ENCODE results near the gene ATP2B3.

Gene ATP2B3

GRCh38 chrX:153621949-153622598 is 104.6 kb downstream of the ATP2B3 start:
- no peaks in the 10 kb centered on the region for H3K4me1 ChIP-seq (ENCODE audit: insufficient read depth, insufficient read length)
- no peak overlapping the region for H3K9ac ChIP-seq (ENCODE audit: insufficient read length, low read depth)
- no peak for TF ChIP-seq YY1 (IDR thresholded peaks at IDR 0.05; ENCODE audit: insufficient read depth, insufficient read length)
- no peak for TF ChIP-seq ZNF274 (IDR thresholded peaks at IDR 0.05; ENCODE audit: low read depth, low read length)
- no peak for TF ChIP-seq SUZ12 (IDR thresholded peaks at IDR 0.05; ENCODE audit: extremely low read depth, insufficient read depth, insufficient read length)
- no peaks in the 10 kb centered on the region for H3K36me3 ChIP-seq (ENCODE audit: insufficient read depth, insufficient read length, low read length)
- no peaks in the 10 kb centered on the region for H3K27me3 ChIP-seq (ENCODE audit: insufficient read depth, insufficient read length)
- no peaks in the 10 kb centered on the region for H3K9me3 ChIP-seq (ENCODE audit: insufficient read depth, low read length)
- no peak for DNase-seq (ENCODE audit: low read depth, low spot score)
- no peak overlapping the region for H3K4me3 ChIP-seq (ENCODE audit: insufficient read length, low read depth)

GRCh38 chrX:153622661-153623309 is 105.3 kb downstream of the ATP2B3 start:
- Histone ChIP-seq H3K27me3 (ENCODE audit: insufficient read depth, insufficient read length) (no peaks in the 10 kb centered on the region), H3K4me3 (ENCODE audit: insufficient read length, low read depth) (no peak overlapping the region)

GRCh38 chrX:153623310-153624029 is 106.0 kb downstream of the ATP2B3 start:
- H3K27me3 ChIP-seq (ENCODE audit: insufficient read depth, insufficient read length): no peaks in the 10 kb centered on the region
- no peak overlapping the region for H3K9ac ChIP-seq (ENCODE audit: insufficient read length, low read depth)
- no peaks in the 10 kb centered on the region for H3K4me1 ChIP-seq (ENCODE audit: insufficient read depth, insufficient read length)
- no peak overlapping the region for H3K4me3 ChIP-seq (ENCODE audit: insufficient read length, low read depth)
- no peak for TF ChIP-seq SUZ12 (IDR thresholded peaks at IDR 0.05; ENCODE audit: extremely low read depth, insufficient read depth, insufficient read length)
- TF ChIP-seq ZNF274 (IDR thresholded peaks at IDR 0.05; ENCODE audit: low read depth, low read length): no peak
- no peak for TF ChIP-seq YY1 (IDR thresholded peaks at IDR 0.05; ENCODE audit: insufficient read depth, insufficient read length)
- H3K9me3 ChIP-seq (ENCODE audit: insufficient read depth, low read length): no peaks in the 10 kb centered on the region
- no peak for DNase-seq (ENCODE audit: low read depth, low spot score)
- no peaks in the 10 kb centered on the region for H3K36me3 ChIP-seq (ENCODE audit: insufficient read depth, insufficient read length, low read length)

More at GRCh38 chrX:153622661-153623309, 105.3 kb downstream of the ATP2B3 start:
- Histone ChIP-seq H3K9me3 (ENCODE audit: insufficient read depth, low read length) (no peaks in the 10 kb centered on the region), H3K36me3 (ENCODE audit: insufficient read depth, insufficient read length, low read length) (no peaks in the 10 kb centered on the region), H3K4me1 (ENCODE audit: insufficient read depth, insufficient read length) (no peaks in the 10 kb centered on the region), H3K9ac (ENCODE audit: insufficient read length, low read depth) (no peak overlapping the region)
- no peak for DNase-seq (ENCODE audit: low read depth, low spot score)
- TF ChIP-seq SUZ12 (IDR thresholded peaks at IDR 0.05; ENCODE audit: extremely low read depth, insufficient read depth, insufficient read length) (no peak), ZNF274 (IDR thresholded peaks at IDR 0.05; ENCODE audit: low read depth, low read length) (no peak), YY1 (IDR thresholded peaks at IDR 0.05; ENCODE audit: insufficient read depth, insufficient read length) (no peak)

- no peak overlapping the region for H3K9ac ChIP-seq (ENCODE audit: insufficient read length, low read depth)
- DNase-seq (ENCODE audit: low read depth, low spot score): no peak
- H3K9me3 ChIP-seq (ENCODE audit: insufficient read depth, low read length): no peaks in the 10 kb centered on the region
- no peaks in the 10 kb centered on the region for H3K36me3 ChIP-seq (ENCODE audit: insufficient read depth, insufficient read length, low read length)
- H3K27me3 ChIP-seq (ENCODE audit: insufficient read depth, insufficient read length): no peaks in the 10 kb centered on the region
- no peaks in the 10 kb centered on the region for H3K4me1 ChIP-seq (ENCODE audit: insufficient read depth, insufficient read length)
- no peak overlapping the region for H3K4me3 ChIP-seq (ENCODE audit: insufficient read length, low read depth)
- TF ChIP-seq SUZ12 (IDR thresholded peaks at IDR 0.05; ENCODE audit: extremely low read depth, insufficient read depth, insufficient read length): no peak
- no peak for TF ChIP-seq ZNF274 (IDR thresholded peaks at IDR 0.05; ENCODE audit: low read depth, low read length)
- TF ChIP-seq YY1 (IDR thresholded peaks at IDR 0.05; ENCODE audit: insufficient read depth, insufficient read length): no peak
These were observed 107.0 kb downstream of the ATP2B3 start for GRCh38 chrX:153624196-153625091.

- Histone ChIP-seq H3K9ac (ENCODE audit: insufficient read length, low read depth) (no peak overlapping the region), H3K36me3 (ENCODE audit: insufficient read depth, insufficient read length, low read length) (no peaks in the 10 kb centered on the region), H3K4me3 (ENCODE audit: insufficient read length, low read depth) (no peak overlapping the region), H3K27me3 (ENCODE audit: insufficient read depth, insufficient read length) (no peaks in the 10 kb centered on the region), H3K4me1 (ENCODE audit: insufficient read depth, insufficient read length) (no peaks in the 10 kb centered on the region), H3K9me3 (ENCODE audit: insufficient read depth, low read length) (no peaks in the 10 kb centered on the region)
- TF ChIP-seq SUZ12 (IDR thresholded peaks at IDR 0.05; ENCODE audit: extremely low read depth, insufficient read depth, insufficient read length): no peak
- no peak for TF ChIP-seq YY1 (IDR thresholded peaks at IDR 0.05; ENCODE audit: insufficient read depth, insufficient read length)
- no peak for TF ChIP-seq ZNF274 (IDR thresholded peaks at IDR 0.05; ENCODE audit: low read depth, low read length)
- no peak for DNase-seq (ENCODE audit: low read depth, low spot score)
These were observed 108.0 kb downstream of the ATP2B3 start for GRCh38 chrX:153625271-153626024.

GRCh38 chrX:153626025-153626633 is 108.7 kb downstream of the ATP2B3 start:
- Histone ChIP-seq H3K9me3 (ENCODE audit: insufficient read depth, low read length) (no peaks in the 10 kb centered on the region), H3K36me3 (ENCODE audit: insufficient read depth, insufficient read length, low read length) (no peaks in the 10 kb centered on the region), H3K9ac (ENCODE audit: insufficient read length, low read depth) (no peak overlapping the region), H3K4me3 (ENCODE audit: insufficient read length, low read depth) (no peak overlapping the region), H3K27me3 (ENCODE audit: insufficient read depth, insufficient read length) (peaks cover 2% of the 10 kb centered on the region), H3K4me1 (ENCODE audit: insufficient read depth, insufficient read length) (no peaks in the 10 kb centered on the region)
- no peak for DNase-seq (ENCODE audit: low read depth, low spot score)
- TF ChIP-seq SUZ12 (IDR thresholded peaks at IDR 0.05; ENCODE audit: extremely low read depth, insufficient read depth, insufficient read length): no peak
- no peak for TF ChIP-seq YY1 (IDR thresholded peaks at IDR 0.05; ENCODE audit: insufficient read depth, insufficient read length)
- no peak for TF ChIP-seq ZNF274 (IDR thresholded peaks at IDR 0.05; ENCODE audit: low read depth, low read length)

Measured in NT2/D1 (cell line).